C4-2B (cell line): ENCODE measurements around the gene PITPNC1.

Experiments used
- ZFX ChIP-seq: fragments of 450-650 bp; IDR thresholded peaks from 2 replicates; pipeline ENCODE4 v1.6.1; 2017
- TF ChIP-seq, protein P1 (sequence below): fragments of 450-650 bp; conservative IDR thresholded peaks from 2 replicates; pipeline ENCODE4 v1.5.1; 2017; ENCODE audit warnings: mild to moderate bottlenecking

DNA sequence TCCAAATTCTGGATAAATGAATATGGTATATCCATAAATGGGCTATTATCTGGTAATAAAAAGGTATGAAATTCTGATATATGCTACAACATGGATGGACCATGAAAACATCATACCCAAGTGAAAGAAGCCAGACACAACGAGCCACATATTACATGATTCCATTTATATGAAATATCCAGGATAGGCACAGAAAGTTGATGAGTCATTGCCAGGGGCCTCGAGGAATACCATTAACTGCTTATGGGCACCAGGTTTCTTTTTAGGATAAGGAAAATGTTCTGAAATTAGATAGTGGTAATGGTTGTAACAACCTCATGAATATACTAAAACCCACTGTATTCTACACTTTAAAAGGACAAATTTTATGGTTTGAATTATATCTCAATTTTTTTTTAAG, 123.2 kb downstream of the PITPNC1 start:
- TF ChIP-seq, protein P1, sequence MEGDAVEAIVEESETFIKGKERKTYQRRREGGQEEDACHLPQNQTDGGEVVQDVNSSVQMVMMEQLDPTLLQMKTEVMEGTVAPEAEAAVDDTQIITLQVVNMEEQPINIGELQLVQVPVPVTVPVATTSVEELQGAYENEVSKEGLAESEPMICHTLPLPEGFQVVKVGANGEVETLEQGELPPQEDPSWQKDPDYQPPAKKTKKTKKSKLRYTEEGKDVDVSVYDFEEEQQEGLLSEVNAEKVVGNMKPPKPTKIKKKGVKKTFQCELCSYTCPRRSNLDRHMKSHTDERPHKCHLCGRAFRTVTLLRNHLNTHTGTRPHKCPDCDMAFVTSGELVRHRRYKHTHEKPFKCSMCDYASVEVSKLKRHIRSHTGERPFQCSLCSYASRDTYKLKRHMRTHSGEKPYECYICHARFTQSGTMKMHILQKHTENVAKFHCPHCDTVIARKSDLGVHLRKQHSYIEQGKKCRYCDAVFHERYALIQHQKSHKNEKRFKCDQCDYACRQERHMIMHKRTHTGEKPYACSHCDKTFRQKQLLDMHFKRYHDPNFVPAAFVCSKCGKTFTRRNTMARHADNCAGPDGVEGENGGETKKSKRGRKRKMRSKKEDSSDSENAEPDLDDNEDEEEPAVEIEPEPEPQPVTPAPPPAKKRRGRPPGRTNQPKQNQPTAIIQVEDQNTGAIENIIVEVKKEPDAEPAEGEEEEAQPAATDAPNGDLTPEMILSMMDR = no peak
- TF ChIP-seq ZFX = no peak
